ENCODE results near the gene SLC12A7. TPM values are rescaled to one million over a fixed set of nuclear protein-coding genes. Genes with fewer than 3 reads are reported as not detected.

Gene SLC12A7
- total RNA-seq, 1 donor from 2014 or later: 32.1 TPM

Other genes with a start within 250 kb of the SLC12A7 start
- 80.6 and 82.0 TPM in 2 replicates for gene BRD9, start 219.3 kb downstream of the SLC12A7 start, total RNA-seq
- 47.5 and 52.6 TPM in 2 replicates for gene TRIP13, start 219.2 kb downstream of the SLC12A7 start, total RNA-seq
- gene NKD2, start 103.3 kb downstream of the SLC12A7 start, total RNA-seq: 3.3 and 4.0 TPM in 2 replicates
- gene SLC6A19, start 89.5 kb upstream of the SLC12A7 start, total RNA-seq: not detected in 2 replicates
- gene SLC6A18, start 113.3 kb upstream of the SLC12A7 start, total RNA-seq: not detected in 2 replicates
- 10.1 and 16.8 TPM in 2 replicates for gene TERT, start 183.0 kb upstream of the SLC12A7 start, total RNA-seq
- 113 and 114 TPM in 2 replicates for gene CLPTM1L, start 233.0 kb upstream of the SLC12A7 start, total RNA-seq

All from activated CD4-positive, alpha-beta T cell treated with anti-CD3 and anti-CD28 coated beads, Interleukin-2, amount 10 ng/mL, durations not matched to agents 24 days and 14 days (primary cell).